B cell (primary cell): ENCODE results near the gene P2RY6. TPM values are rescaled to one million over a fixed set of nuclear protein-coding genes. Genes with fewer than 3 reads are reported as not detected.

ENCODE experiments used
- ATAC-seq: fragments of 200-7000 bp; cut with Tn5 transposase; one replicate; pipeline ENCODE4 v1.10.0; 2021; ENCODE audit warnings: low read depth, mild to moderate bottlenecking, moderate number of reproducible peaks, moderate library complexity
- CTCF ChIA-PET: fragments of 350-600 bp; sonication (Branson Sonifier 250); formaldehyde crosslinking; loops from one replicate; lab custom pipeline; 2021; ENCODE audit warnings: antibody characterized with exemption, inconsistent platforms; lab: Charles Lee
- POLR2A ChIA-PET: fragments of 350-600 bp; sonication (Branson Sonifier 250); formaldehyde crosslinking; loops from one replicate; lab custom pipeline; 2021; ENCODE audit warnings: antibody characterized with exemption; lab: Charles Lee
- DNase-seq: peaks from one replicate; pipeline ENCODE4 v3.0.0; 2013
- H2AFZ ChIP-seq: 2 replicates; pipeline ENCODE4 v1.6.1; 2012; ENCODE audit warnings: mild to moderate bottlenecking, low read depth, low read length; ENCODE audit not compliant: insufficient read depth, poor library complexity, severe bottlenecking
- H3K27ac ChIP-seq, 2 donors: 1 replicate in 1 of 2; 2 replicates in 1 of 2; pipeline ENCODE4 v1.5.1; 2012 to 2013; ENCODE audit warnings: low read length in 2 of 2, mild to moderate bottlenecking in 2 of 2, moderate library complexity in 1 of 2
- H3K27me3 ChIP-seq, 4 experiments: fragments of 200-600 bp in 1 of 4; sonication (generic) in 1 of 4; replicated peaks in 1 of 4; 1 replicate in 2 of 4; 2 replicates in 2 of 4; pipeline versions ENCODE4 v1.6.1 to v1.7.0; 2013 to 2016; ENCODE audit warnings: low read length in 3 of 4, mild to moderate bottlenecking in 2 of 4, mixed read lengths in 1 of 4, moderate library complexity in 1 of 4; ENCODE audit not compliant: insufficient read depth in 4 of 4, control insufficient read depth in 3 of 4; ENCODE audit errors: control extremely low read depth in 1 of 4
- H3K36me3 ChIP-seq, 2 experiments: replicated peaks in 1 of 2; 1 replicate in 1 of 2; 2 replicates in 1 of 2; pipeline versions ENCODE4 v1.6.1 to v1.7.1; 2013; ENCODE audit warnings: low read length in 1 of 2; ENCODE audit not compliant: insufficient read depth in 2 of 2, control insufficient read depth in 1 of 2; ENCODE audit errors: control extremely low read depth in 1 of 2, extremely low read depth in 1 of 2
- H3K4me1 ChIP-seq, 2 donors: fragments of 200-600 bp in 1 of 2; sonication (generic) in 1 of 2; 1 replicate in 1 of 2; 2 replicates in 1 of 2; pipeline versions ENCODE4 v1.5.1 to v1.6.1; 2013 to 2017; ENCODE audit warnings: low read length in 2 of 2; ENCODE audit not compliant: control insufficient read depth in 2 of 2, insufficient read depth in 2 of 2
- H3K4me2 ChIP-seq: replicated peaks from 2 replicates; pipeline ENCODE3; 2012; ENCODE audit warnings: mild to moderate bottlenecking, low read depth, low read length; ENCODE audit not compliant: poor library complexity, severe bottlenecking
- H3K4me3 ChIP-seq, 5 experiments: fragments of 200-600 bp in 1 of 5; sonication (generic) in 1 of 5; 1 replicate in 3 of 5; 2 replicates in 2 of 5; pipeline versions ENCODE4 v1.5.1 to v1.7.0; 2011 to 2016; ENCODE audit warnings: low read length in 4 of 5, mild to moderate bottlenecking in 4 of 5, low read depth in 2 of 5, control low read depth in 1 of 5, moderate library complexity in 1 of 5; ENCODE audit not compliant: insufficient read depth in 1 of 5; ENCODE audit errors: control extremely low read depth in 1 of 5, extremely low read depth in 1 of 5
- H3K79me2 ChIP-seq: fragments of 200-600 bp; sonication (generic); one replicate; pipeline ENCODE4 v1.6.0; 2016; ENCODE audit warnings: low read length; ENCODE audit not compliant: control insufficient read depth, insufficient read depth
- H3K9ac ChIP-seq: fragments of 200-600 bp; sonication (generic); 2 replicates; pipeline ENCODE4 v1.6.1; 2017; ENCODE audit warnings: mild to moderate bottlenecking, low read length, moderate library complexity
- H3K9me3 ChIP-seq, 3 donors: one replicate each; pipeline versions ENCODE4 v1.6.1 to v1.7.1; 2013; ENCODE audit warnings: low read length in 2 of 3; ENCODE audit not compliant: control insufficient read depth in 2 of 3, insufficient read depth in 1 of 3; ENCODE audit errors: control extremely low read depth in 1 of 3
- H4K20me1 ChIP-seq: 2 replicates; pipeline ENCODE4 v1.6.0; 2012; ENCODE audit warnings: mild to moderate bottlenecking, low read length; ENCODE audit not compliant: insufficient read depth, control insufficient read depth, poor library complexity, severe bottlenecking
- H3K27ac Mint-ChIP-seq: one replicate; pipeline ENCODE4 v1.8.0; 2021; ENCODE audit warnings: mixed read lengths
- H3K27me3 Mint-ChIP-seq: one replicate; pipeline ENCODE4 v1.8.0; 2021; ENCODE audit warnings: mixed read lengths
- H3K4me1 Mint-ChIP-seq: one replicate; pipeline ENCODE4 v1.8.0; 2021; ENCODE audit warnings: mixed read lengths
- H3K4me3 Mint-ChIP-seq: one replicate; pipeline ENCODE4 v1.8.0; 2021; ENCODE audit warnings: mixed read lengths
- H3K9me3 Mint-ChIP-seq: one replicate; pipeline ENCODE4 v1.8.0; 2022; ENCODE audit warnings: mixed read lengths; ENCODE audit not compliant: insufficient read depth
- EZH2 ChIP-seq: IDR thresholded peaks from 2 replicates; pipeline ENCODE4 v1.6.1; 2012; ENCODE audit warnings: borderline replicate concordance, low read depth, mild to moderate bottlenecking, moderate library complexity, low read length; ENCODE audit not compliant: insufficient read depth, poor library complexity, severe bottlenecking
- WGBS: methylation state at CpG from one replicate; pipeline ENCODE4 v1.1.5; 2013; ENCODE audit warnings: missing lambda C conversion rate; ENCODE audit not compliant: insufficient coverage; 5-methylcytosine and 5-hydroxymethylcytosine counted together
- intact Hi-C: fragments of 100-400 bp; cut with micrococcal nuclease; formaldehyde crosslinking; loops from one replicate; pipeline ENCODE4 v1.10.0; 2022
- polyA plus RNA-seq: library from polyadenylated mRNA; depleted of rRNA; stranded (reverse); fragments of >200 nt; gene quantifications from 2 replicates; pipeline ENCODE4 v1.2.3, GENCODE V29; 2012
- total RNA-seq, 2 donors: library from RNA; stranded (reverse); fragments of 120-200 nt in 1 of 2; gene quantifications; 1 replicate in 1 of 2; 2 replicates in 1 of 2; pipeline versions ENCODE4 v1.2.3 to v1.2.4, GENCODE V29; 2013 to 2022
- TF ChIP-seq, protein P1 (sequence below): fragments of 200-600 bp; IDR thresholded peaks from one replicate; pipeline ENCODE4 v1.8.0; 2022; ENCODE audit warnings: antibody characterized with exemption, mild to moderate bottlenecking

Gene P2RY6
- total and polyA plus RNA-seq, 2 donors (not counting 1 experiment from before 2014, with no cell fraction given), result 0.25 TPM; not detected in 1

DNA sequence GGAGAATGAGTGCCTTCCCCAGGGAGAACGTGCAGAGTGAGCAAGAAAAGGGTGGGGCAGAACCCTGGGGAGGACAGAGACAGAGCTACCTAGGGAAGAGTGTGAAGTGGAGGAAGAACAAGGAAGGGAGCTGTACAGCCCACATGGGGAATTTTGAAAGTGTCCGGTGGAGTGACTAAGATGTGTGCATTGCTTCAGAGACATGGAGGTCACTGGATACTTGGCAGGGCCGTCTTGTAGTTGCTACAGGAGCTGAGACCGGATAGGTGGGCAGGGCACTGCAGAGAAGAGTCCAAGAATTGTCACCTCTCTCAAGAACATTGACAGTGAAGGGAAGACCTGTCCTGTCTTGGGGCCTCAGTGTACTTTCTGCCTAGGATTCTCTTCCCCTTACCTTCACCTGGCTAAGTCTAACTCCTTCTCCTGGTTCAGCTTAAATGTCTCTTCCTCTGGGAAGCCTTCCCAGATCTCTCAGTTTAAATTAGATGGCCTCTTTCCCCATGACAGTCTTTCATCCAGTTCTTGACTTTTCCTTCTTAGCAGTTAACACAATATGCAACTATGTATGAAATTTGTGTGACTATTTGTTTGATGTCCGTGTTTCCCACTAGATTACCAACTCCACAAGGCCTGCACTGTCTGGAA lies 9.2 kb upstream of the P2RY6 start:
- H2AFZ ChIP-seq, result no peak overlapping the region
- H3K9me3 ChIP-seq, result no peaks in the 10 kb centered on the region
- peaks cover 0 to 40% (median 20%) of the 10 kb centered on the region in 4 experiments for H3K27me3 ChIP-seq
- WGBS, result 84% methylated on average over 3 of the region's 5 CpGs
- peaks cover 0 to 6% of the 10 kb centered on the region in 2 donors for H3K4me1 ChIP-seq
- intact Hi-C loops, result no loop called here
- Mint-ChIP-seq H3K4me1 (peaks cover 3% of the 10 kb centered on the region), H3K4me3 (no peak overlapping the region), H3K27ac (no peak overlapping the region), H3K9me3 (no peaks in the 10 kb centered on the region), H3K27me3 (peaks cover 38% of the 10 kb centered on the region)
- TF ChIP-seq, protein P1, sequence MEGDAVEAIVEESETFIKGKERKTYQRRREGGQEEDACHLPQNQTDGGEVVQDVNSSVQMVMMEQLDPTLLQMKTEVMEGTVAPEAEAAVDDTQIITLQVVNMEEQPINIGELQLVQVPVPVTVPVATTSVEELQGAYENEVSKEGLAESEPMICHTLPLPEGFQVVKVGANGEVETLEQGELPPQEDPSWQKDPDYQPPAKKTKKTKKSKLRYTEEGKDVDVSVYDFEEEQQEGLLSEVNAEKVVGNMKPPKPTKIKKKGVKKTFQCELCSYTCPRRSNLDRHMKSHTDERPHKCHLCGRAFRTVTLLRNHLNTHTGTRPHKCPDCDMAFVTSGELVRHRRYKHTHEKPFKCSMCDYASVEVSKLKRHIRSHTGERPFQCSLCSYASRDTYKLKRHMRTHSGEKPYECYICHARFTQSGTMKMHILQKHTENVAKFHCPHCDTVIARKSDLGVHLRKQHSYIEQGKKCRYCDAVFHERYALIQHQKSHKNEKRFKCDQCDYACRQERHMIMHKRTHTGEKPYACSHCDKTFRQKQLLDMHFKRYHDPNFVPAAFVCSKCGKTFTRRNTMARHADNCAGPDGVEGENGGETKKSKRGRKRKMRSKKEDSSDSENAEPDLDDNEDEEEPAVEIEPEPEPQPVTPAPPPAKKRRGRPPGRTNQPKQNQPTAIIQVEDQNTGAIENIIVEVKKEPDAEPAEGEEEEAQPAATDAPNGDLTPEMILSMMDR, result no peak
- no peak for TF ChIP-seq EZH2
- H3K27ac ChIP-seq, result no peak overlapping the region
- no peak overlapping the region for H3K4me2 ChIP-seq
- no peaks in the 10 kb centered on the region for H3K36me3 ChIP-seq
- DNase-seq, result no peak
- no peaks in the 10 kb centered on the region for H4K20me1 ChIP-seq
- ATAC-seq, result no peak
- ChIA-PET CTCF (interaction anchor here (1.3 kb wide), 2 partner anchors 26 to 27 kb away, joined by 3 read pairs; no protein-coding TSS in a partner anchor), POLR2A (no interaction called here)
- no peaks in the 10 kb centered on the region for H3K79me2 ChIP-seq
- H3K4me3 ChIP-seq, result no peak overlapping the region
- no peak overlapping the region for H3K9ac ChIP-seq

DNA sequence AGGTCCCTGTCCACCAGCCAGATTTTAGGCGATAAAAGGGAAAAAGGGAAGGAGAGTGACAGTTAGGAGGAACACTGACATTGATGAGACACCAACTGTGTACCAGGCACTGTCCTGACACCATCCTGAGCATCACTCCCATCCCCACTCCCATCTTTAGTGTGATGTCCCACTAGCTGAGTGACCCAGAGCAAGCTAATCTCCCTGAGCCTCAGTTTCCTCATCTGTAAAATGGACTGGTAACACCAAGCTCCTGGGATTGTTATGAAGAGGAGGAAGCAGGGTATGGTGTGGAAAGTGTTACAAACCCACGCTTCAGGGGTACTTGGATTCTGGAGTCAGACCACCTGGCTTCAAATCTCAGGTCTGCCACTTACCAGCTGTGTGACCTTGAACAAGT lies 8.5 kb upstream of the P2RY6 start:
- no peak overlapping the region for H3K4me3 Mint-ChIP-seq
- H3K27ac Mint-ChIP-seq, result no peak overlapping the region
- ATAC-seq (no peak), DNase-seq (no peak)
- H3K4me1 ChIP-seq, result peaks cover 0 to 6% of the 10 kb centered on the region in 2 donors
- no peaks in the 10 kb centered on the region for H3K36me3 ChIP-seq
- no peaks in the 10 kb centered on the region for H3K79me2 ChIP-seq
- intact Hi-C loops, result no loop called here
- H3K4me2 ChIP-seq, result no peak overlapping the region
- H3K4me3 ChIP-seq, result no peak overlapping the region
- H3K27me3 Mint-ChIP-seq, result peaks cover 38% of the 10 kb centered on the region
- H3K9me3 Mint-ChIP-seq, result no peaks in the 10 kb centered on the region
- TF ChIP-seq, protein P1, result no peak
- no peak for TF ChIP-seq EZH2
- peaks cover 3% of the 10 kb centered on the region for H3K4me1 Mint-ChIP-seq
- WGBS, result no CpG with 5 or more reads among the region's 2 CpGs
- no peaks in the 10 kb centered on the region for H3K9me3 ChIP-seq
- no peak overlapping the region for H3K9ac ChIP-seq
- peaks cover 0 to 40% (median 23%) of the 10 kb centered on the region in 4 experiments for H3K27me3 ChIP-seq
- no peak overlapping the region for H2AFZ ChIP-seq
- POLR2A ChIA-PET, result no interaction called here
- no peak overlapping the region for H3K27ac ChIP-seq
- CTCF ChIA-PET, result interaction anchor here (1.3 kb wide), 2 partner anchors 26 to 28 kb away, joined by 3 read pairs; no protein-coding TSS in a partner anchor
- H4K20me1 ChIP-seq, result no peaks in the 10 kb centered on the region
